Measurements from ENCODE around the gene LINC00632.

LINC00632 gene

GRCh38 chrX:140799216-140799615 lies 89.7 kb downstream of the LINC00632 start:
- Histone ChIP-seq H3K4me1 (ENCODE audit: insufficient read depth, low read length, poor library complexity, severe bottlenecking) (no peaks in the 10 kb centered on the region), H3K4me3 (ENCODE audit: low read length, poor library complexity, severe bottlenecking) (no peak overlapping the region), H3K79me2 (ENCODE audit: insufficient read depth, low read length) (no peaks in the 10 kb centered on the region), H3F3A (ENCODE audit: low read depth) (no peaks in the 10 kb centered on the region), H3K9me2 (replicated peaks; ENCODE audit: low read depth, low read length) (no peaks in the 10 kb centered on the region), H3K9ac (ENCODE audit: low read depth, low read length, poor library complexity, severe bottlenecking) (no peak overlapping the region), H3K36me3 (ENCODE audit: insufficient read depth, low read length) (no peaks in the 10 kb centered on the region), H3K9me3 (ENCODE audit: insufficient read depth, low read depth, low read length) (no peaks in the 10 kb centered on the region), H3K4me2 (ENCODE audit: low read depth, low read length, poor library complexity, severe bottlenecking) (no peak overlapping the region), H3K27me3 (ENCODE audit: insufficient read depth, low read length, poor library complexity, severe bottlenecking) (no peaks in the 10 kb centered on the region), H2AFZ (ENCODE audit: low read length) (no peak overlapping the region), H4K20me1 (ENCODE audit: insufficient read depth, low read length, poor library complexity, severe bottlenecking) (no peaks in the 10 kb centered on the region)
- TF ChIP-seq CTCF (conservative IDR thresholded peaks at IDR 0.05; ENCODE audit: low read length) (no peak), EZH2phosphoT487 (IDR thresholded peaks at IDR 0.05; ENCODE audit: borderline replicate concordance) (no peak)

GRCh38 chrX:140804292-140804691 lies 94.7 kb downstream of the LINC00632 start:
- Histone ChIP-seq H3K27me3 (ENCODE audit: insufficient read depth, low read length, poor library complexity, severe bottlenecking) (no peaks in the 10 kb centered on the region), H3K9ac (ENCODE audit: low read depth, low read length, poor library complexity, severe bottlenecking) (no peak overlapping the region), H3F3A (ENCODE audit: low read depth) (no peaks in the 10 kb centered on the region), H3K36me3 (ENCODE audit: insufficient read depth, low read length) (no peaks in the 10 kb centered on the region), H3K4me2 (ENCODE audit: low read depth, low read length, poor library complexity, severe bottlenecking) (no peak overlapping the region), H4K20me1 (ENCODE audit: insufficient read depth, low read length, poor library complexity, severe bottlenecking) (no peaks in the 10 kb centered on the region), H3K79me2 (ENCODE audit: insufficient read depth, low read length) (no peaks in the 10 kb centered on the region), H3K4me1 (ENCODE audit: insufficient read depth, low read length, poor library complexity, severe bottlenecking) (no peaks in the 10 kb centered on the region), H3K9me2 (replicated peaks; ENCODE audit: low read depth, low read length) (no peaks in the 10 kb centered on the region), H3K4me3 (ENCODE audit: low read length, poor library complexity, severe bottlenecking) (no peak overlapping the region), H3K9me3 (ENCODE audit: insufficient read depth, low read depth, low read length) (no peaks in the 10 kb centered on the region), H2AFZ (ENCODE audit: low read length) (no peak overlapping the region)
- TF ChIP-seq CTCF (conservative IDR thresholded peaks at IDR 0.05; ENCODE audit: low read length) (no peak), EZH2phosphoT487 (IDR thresholded peaks at IDR 0.05; ENCODE audit: borderline replicate concordance) (no peak)

- H3K27me3 ChIP-seq (ENCODE audit: insufficient read depth, low read length, poor library complexity, severe bottlenecking) = no peaks in the 10 kb centered on the region
- TF ChIP-seq EZH2phosphoT487 (IDR thresholded peaks at IDR 0.05; ENCODE audit: borderline replicate concordance) = no peak
- no peak for TF ChIP-seq CTCF (conservative IDR thresholded peaks at IDR 0.05; ENCODE audit: low read length)
Measured at GRCh38 chrX:140815868-140816267, 106.3 kb downstream of the LINC00632 start.

More at GRCh38 chrX:140815868-140816267, 106.3 kb downstream of the LINC00632 start:
- Histone ChIP-seq H3F3A (ENCODE audit: low read depth) (no peaks in the 10 kb centered on the region), H3K4me1 (ENCODE audit: insufficient read depth, low read length, poor library complexity, severe bottlenecking) (no peaks in the 10 kb centered on the region), H3K9me3 (ENCODE audit: insufficient read depth, low read depth, low read length) (no peaks in the 10 kb centered on the region), H3K36me3 (ENCODE audit: insufficient read depth, low read length) (no peaks in the 10 kb centered on the region), H3K79me2 (ENCODE audit: insufficient read depth, low read length) (no peaks in the 10 kb centered on the region), H3K4me3 (ENCODE audit: low read length, poor library complexity, severe bottlenecking) (no peak overlapping the region), H2AFZ (ENCODE audit: low read length) (no peak overlapping the region), H3K4me2 (ENCODE audit: low read depth, low read length, poor library complexity, severe bottlenecking) (no peak overlapping the region), H3K9me2 (replicated peaks; ENCODE audit: low read depth, low read length) (no peaks in the 10 kb centered on the region), H3K9ac (ENCODE audit: low read depth, low read length, poor library complexity, severe bottlenecking) (no peak overlapping the region), H4K20me1 (ENCODE audit: insufficient read depth, low read length, poor library complexity, severe bottlenecking) (no peaks in the 10 kb centered on the region)

All from Loucy (cell line).